ENCODE results near the gene RAB44.

DNA sequence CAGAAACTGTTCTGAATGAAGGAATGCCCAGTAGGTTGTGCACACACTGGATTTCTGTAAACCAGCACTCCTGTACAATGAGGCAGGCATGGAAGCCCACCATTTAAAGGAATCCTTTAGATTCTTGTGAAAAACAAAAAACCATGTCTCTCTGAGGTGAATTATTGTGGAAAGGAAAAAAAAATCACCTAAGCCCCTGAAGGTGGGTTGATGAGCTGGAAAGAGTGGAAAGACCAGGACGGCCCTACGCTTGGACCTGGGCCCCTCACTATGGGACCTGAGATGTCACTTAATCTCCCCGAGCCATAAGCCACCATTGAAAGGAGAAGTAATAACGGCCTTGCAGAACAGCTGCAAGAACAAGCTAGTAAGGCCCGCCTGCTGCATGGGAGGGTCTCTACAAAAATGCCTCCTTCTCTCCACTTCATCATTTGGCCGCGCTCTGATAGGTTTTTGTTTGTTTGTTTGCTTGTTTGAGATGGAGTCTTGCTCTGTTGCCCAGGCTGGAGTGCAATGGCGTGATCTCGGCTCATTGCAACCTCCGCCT lies 68.8 kb downstream of the RAB44 start:
- TF ChIP-seq, protein P1, sequence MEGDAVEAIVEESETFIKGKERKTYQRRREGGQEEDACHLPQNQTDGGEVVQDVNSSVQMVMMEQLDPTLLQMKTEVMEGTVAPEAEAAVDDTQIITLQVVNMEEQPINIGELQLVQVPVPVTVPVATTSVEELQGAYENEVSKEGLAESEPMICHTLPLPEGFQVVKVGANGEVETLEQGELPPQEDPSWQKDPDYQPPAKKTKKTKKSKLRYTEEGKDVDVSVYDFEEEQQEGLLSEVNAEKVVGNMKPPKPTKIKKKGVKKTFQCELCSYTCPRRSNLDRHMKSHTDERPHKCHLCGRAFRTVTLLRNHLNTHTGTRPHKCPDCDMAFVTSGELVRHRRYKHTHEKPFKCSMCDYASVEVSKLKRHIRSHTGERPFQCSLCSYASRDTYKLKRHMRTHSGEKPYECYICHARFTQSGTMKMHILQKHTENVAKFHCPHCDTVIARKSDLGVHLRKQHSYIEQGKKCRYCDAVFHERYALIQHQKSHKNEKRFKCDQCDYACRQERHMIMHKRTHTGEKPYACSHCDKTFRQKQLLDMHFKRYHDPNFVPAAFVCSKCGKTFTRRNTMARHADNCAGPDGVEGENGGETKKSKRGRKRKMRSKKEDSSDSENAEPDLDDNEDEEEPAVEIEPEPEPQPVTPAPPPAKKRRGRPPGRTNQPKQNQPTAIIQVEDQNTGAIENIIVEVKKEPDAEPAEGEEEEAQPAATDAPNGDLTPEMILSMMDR (IDR thresholded peaks at IDR 0.05) = no peak
- no peak for TF ChIP-seq EP300 (IDR thresholded peaks at IDR 0.05)
